ENCODE measurements around the gene GABRG1.

GABRG1 gene

DNA sequence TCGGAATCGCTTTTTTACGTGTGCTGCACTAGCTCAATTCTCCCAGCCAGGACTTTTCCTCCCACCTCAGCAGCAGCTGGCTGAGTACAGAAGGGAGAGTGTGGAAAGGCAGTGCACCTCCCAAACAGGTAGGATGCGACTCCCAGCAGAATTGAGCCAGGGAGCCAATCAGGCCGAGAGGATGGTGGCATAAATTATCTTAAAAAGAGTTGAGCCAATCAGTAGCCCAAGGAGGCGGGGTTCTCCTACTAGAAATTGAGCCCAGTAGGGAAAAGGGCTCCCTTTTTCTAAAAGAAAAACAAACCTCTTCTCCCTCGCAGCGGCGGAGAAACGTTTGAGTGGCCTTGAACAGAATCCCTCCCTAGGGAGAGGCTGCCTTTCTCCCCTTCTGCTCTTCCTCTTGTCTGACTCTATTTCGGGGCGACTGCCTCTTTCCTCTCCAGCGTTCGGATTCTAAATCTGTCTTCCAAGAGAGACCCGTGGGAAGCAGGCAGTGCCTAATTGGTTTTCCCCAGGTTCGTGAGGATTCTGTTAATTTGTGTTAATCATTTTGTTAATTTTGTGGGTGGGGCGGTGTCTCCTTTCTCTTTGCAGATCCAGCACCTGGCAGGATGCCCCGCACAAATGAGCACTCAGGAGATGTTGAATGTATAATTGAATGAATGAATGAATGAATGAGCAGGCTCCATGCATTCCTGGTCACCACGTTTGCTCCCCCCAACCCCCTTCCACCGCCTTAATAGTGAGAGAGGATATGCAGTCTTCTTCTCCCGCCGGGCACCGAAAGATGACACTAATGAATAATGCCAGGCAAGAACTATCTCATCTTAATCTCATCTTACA, at the start of gene GABRG1:
Gene GABRG1, minus strand, starts transcription at position 142 of the 843 bp plus-strand sequence. Its CDS starts 141 bp downstream, at position 1.
- TF ChIP-seq, protein P1, sequence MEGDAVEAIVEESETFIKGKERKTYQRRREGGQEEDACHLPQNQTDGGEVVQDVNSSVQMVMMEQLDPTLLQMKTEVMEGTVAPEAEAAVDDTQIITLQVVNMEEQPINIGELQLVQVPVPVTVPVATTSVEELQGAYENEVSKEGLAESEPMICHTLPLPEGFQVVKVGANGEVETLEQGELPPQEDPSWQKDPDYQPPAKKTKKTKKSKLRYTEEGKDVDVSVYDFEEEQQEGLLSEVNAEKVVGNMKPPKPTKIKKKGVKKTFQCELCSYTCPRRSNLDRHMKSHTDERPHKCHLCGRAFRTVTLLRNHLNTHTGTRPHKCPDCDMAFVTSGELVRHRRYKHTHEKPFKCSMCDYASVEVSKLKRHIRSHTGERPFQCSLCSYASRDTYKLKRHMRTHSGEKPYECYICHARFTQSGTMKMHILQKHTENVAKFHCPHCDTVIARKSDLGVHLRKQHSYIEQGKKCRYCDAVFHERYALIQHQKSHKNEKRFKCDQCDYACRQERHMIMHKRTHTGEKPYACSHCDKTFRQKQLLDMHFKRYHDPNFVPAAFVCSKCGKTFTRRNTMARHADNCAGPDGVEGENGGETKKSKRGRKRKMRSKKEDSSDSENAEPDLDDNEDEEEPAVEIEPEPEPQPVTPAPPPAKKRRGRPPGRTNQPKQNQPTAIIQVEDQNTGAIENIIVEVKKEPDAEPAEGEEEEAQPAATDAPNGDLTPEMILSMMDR (IDR thresholded peaks at IDR 0.05; ENCODE audit: low read depth, low read length, missing control alignments): no peak
- H3K4me3 ChIP-seq (replicated peaks; ENCODE audit: low read depth, low read length): no peak within 1 kb of the TSS
- DNase-seq (ENCODE audit: extremely low read depth, low read depth): no peak

DNA sequence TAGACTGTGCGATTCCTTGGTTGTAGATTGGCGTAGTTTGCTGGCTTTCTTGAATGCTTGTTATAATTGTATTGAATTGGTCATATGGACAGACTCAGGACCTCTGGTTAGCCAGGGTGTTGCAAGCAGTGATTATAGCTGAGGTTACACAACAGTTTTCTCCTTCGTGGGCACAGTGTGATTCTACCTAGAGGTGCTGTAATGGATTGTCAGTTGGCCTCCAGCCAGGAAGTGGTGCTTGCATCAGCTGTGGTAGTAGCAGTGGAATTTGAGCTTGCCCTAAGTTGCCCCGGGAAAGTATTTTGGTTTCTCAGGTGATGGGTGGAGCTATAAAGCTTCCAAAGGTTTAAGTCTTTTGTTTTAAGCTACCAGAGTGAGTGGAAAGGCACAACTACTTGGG, 23.1 kb upstream of the GABRG1 start:
- DNase-seq (ENCODE audit: extremely low read depth, low read depth): no peak
- TF ChIP-seq, protein P1 (IDR thresholded peaks at IDR 0.05; ENCODE audit: low read depth, low read length, missing control alignments): no peak
- no peak overlapping the region for H3K4me3 ChIP-seq (replicated peaks; ENCODE audit: low read depth, low read length)

DNA sequence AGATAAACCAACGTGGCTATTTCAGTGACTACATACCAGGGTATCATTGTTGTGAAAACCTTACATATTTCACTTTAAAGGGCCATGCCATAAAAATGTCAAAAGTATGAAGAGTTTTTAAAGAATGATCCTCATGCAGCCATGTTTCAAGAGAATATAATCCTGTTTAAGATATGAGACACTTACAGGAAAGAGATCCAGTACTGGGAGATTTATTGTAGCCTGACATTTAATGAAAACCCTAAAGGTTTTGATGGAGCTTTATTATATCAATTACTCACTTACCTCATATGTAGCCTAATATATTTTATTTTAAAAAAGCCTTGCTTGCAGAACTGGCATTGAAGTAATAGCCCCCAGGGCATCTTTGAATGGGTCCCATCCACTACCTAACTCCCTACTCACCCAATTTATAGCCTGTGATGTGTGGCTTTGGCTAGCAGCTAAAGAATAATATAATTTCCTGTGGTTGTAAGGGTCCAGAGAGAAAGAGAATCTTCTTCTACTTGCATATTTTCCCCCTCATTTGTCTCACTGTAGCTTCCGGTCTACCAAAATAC, 7.7 kb upstream of the GABRG1 start:
- TF ChIP-seq, protein P1 (IDR thresholded peaks at IDR 0.05; ENCODE audit: low read depth, low read length, missing control alignments): no peak
- DNase-seq (ENCODE audit: extremely low read depth, low read depth): no peak
- H3K4me3 ChIP-seq (replicated peaks; ENCODE audit: low read depth, low read length): no peak overlapping the region

DNA sequence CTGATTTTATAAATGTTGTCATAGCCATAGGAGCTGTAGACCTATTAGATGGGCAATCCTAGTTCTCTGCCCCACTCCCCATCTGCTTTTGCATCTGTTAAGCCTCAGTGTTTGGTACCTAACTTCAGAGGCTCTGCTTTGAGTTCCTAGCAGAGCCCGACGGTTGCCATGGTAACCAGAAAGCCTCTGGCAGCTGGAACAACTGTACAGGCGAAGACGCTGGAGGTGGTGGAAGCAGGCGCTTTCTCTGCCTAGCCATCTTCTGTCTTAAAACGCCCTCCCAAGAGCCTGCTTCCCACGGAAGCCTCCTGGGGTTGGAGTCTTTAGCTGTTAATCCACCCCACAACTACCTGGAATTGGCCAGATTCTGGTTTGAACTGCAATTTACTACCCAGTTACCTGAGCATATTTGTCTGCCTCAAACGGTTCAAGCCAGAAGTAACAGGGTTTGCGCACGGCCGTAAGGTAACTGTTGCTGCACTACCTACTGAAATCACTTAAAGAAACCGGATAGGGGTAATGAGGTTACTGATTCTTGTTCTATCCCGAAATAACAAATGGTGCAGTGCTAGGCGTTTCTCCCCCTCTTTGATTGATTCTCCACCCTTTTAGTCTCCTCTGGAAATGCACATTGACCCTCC, 1.0 kb upstream of the GABRG1 start:
- no peak overlapping the region for H3K4me3 ChIP-seq (replicated peaks; ENCODE audit: low read depth, low read length)
- no peak for DNase-seq (ENCODE audit: extremely low read depth, low read depth)
- TF ChIP-seq, protein P1 (IDR thresholded peaks at IDR 0.05; ENCODE audit: low read depth, low read length, missing control alignments): no peak

DNA sequence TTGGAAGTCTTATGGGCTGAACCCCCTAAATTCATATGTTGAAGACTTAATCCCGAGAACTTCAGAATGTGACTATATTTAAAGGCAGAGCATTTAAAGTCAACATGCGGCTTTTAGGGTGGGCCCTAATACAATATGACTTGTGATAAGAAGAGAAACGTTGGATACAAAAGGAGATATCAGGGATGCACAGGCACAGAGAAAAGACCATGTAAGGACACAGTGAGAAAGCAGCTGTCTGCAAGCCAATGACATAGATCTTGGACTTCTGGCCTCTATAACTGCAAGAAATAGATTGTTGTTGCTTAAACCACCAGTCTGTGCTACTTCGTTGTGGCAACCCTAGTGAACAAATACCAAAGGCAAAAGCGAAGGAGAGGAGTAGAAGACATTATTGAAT, 42.2 kb downstream of the GABRG1 start:
- TF ChIP-seq, protein P1 (IDR thresholded peaks at IDR 0.05; ENCODE audit: low read depth, low read length, missing control alignments): no peak
- DNase-seq (ENCODE audit: extremely low read depth, low read depth): no peak
- H3K4me3 ChIP-seq (replicated peaks; ENCODE audit: low read depth, low read length): no peak overlapping the region

DNA sequence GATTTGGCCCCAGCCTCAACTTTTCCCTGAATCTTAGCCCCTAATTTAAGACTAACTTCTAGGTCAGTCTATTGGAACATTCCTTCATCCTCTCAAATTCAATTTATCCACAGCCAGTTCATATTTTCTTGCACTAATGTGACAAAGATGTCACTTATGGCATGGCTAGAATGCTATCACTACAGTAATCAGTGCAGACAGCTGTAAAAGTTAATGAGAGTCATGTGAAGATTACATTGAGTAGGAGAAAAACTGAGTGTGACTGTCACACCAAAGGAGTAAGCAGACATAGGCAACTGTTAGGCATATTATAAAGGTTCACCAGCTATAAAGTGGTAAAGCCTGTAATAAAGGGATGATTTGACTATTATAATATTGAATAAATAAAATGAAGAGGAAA, 42.6 kb downstream of the GABRG1 start:
- no peak overlapping the region for H3K4me3 ChIP-seq (replicated peaks; ENCODE audit: low read depth, low read length)
- DNase-seq (ENCODE audit: extremely low read depth, low read depth): no peak
- TF ChIP-seq, protein P1 (IDR thresholded peaks at IDR 0.05; ENCODE audit: low read depth, low read length, missing control alignments): no peak
